PFSK-1 (cell line): ENCODE measurements around the gene WDR77.

Experiments
- FOXP2 ChIP-seq: optimal IDR thresholded peaks from 2 replicates; pipeline ENCODE3; 2011; ENCODE audit warnings: borderline replicate concordance, control low read depth, inconsistent platforms; ENCODE audit not compliant: insufficient read depth; ENCODE audit errors: extremely low read length, extremely low read depth
- POLR2AphosphoS5 ChIP-seq: IDR thresholded peaks from 2 replicates; pipeline ENCODE4 v1.6.1; 2012; ENCODE audit warnings: low read depth, mild to moderate bottlenecking, control low read depth, low read length, moderate library complexity
- SIN3A ChIP-seq: IDR thresholded peaks from 2 replicates; pipeline ENCODE4 v1.6.1; 2012; ENCODE audit warnings: mild to moderate bottlenecking, low read length, moderate library complexity, borderline replicate concordance; ENCODE audit not compliant: insufficient read depth
- TAF1 ChIP-seq: IDR thresholded peaks from 2 replicates; pipeline ENCODE4 v1.6.1; 2012; ENCODE audit warnings: low read length, control low read depth, borderline replicate concordance; ENCODE audit not compliant: insufficient read depth
- TF ChIP-seq, protein P1 (sequence below), 2 experiments: IDR thresholded peaks; 2 replicates each; pipeline versions ENCODE4 v1.6.1 to v1.8.0; 2011 to 2012; ENCODE audit warnings: low read depth in 2 of 2, low read length in 2 of 2, control low read depth in 1 of 2, inconsistent platforms in 1 of 2, mild to moderate bottlenecking in 1 of 2, moderate library complexity in 1 of 2; ENCODE audit not compliant: insufficient read depth in 1 of 2

GRCh38 chr1:111491070-111491469 lies 42.0 kb upstream of the WDR77 start:
- TF ChIP-seq TAF1 (no peak), POLR2AphosphoS5 (no peak), SIN3A (no peak), FOXP2 (no peak)
- TF ChIP-seq, protein P1, sequence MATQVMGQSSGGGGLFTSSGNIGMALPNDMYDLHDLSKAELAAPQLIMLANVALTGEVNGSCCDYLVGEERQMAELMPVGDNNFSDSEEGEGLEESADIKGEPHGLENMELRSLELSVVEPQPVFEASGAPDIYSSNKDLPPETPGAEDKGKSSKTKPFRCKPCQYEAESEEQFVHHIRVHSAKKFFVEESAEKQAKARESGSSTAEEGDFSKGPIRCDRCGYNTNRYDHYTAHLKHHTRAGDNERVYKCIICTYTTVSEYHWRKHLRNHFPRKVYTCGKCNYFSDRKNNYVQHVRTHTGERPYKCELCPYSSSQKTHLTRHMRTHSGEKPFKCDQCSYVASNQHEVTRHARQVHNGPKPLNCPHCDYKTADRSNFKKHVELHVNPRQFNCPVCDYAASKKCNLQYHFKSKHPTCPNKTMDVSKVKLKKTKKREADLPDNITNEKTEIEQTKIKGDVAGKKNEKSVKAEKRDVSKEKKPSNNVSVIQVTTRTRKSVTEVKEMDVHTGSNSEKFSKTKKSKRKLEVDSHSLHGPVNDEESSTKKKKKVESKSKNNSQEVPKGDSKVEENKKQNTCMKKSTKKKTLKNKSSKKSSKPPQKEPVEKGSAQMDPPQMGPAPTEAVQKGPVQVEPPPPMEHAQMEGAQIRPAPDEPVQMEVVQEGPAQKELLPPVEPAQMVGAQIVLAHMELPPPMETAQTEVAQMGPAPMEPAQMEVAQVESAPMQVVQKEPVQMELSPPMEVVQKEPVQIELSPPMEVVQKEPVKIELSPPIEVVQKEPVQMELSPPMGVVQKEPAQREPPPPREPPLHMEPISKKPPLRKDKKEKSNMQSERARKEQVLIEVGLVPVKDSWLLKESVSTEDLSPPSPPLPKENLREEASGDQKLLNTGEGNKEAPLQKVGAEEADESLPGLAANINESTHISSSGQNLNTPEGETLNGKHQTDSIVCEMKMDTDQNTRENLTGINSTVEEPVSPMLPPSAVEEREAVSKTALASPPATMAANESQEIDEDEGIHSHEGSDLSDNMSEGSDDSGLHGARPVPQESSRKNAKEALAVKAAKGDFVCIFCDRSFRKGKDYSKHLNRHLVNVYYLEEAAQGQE (IDR thresholded peaks at IDR 0.05; ENCODE audit: insufficient read depth in 1 of 2, low read depth in 2 of 2, low read length in 2 of 2): no peak
